Activated CD8-positive, alpha-beta memory T cell treated with anti-CD3 and anti-CD28 coated beads for 48 hours (primary cell): ENCODE measurements around the gene RNF123.
A peak's percentile ranks its signal among the peaks of the same experiment; 100 is the strongest.

Experiments
- DNase-seq, 3 experiments: peaks; one replicate each; pipeline ENCODE4 v3.0.0-alpha.2; 2020; ENCODE audit warnings: low read depth in 2 of 3, low spot score in 2 of 3

Gene RNF123

DNA sequence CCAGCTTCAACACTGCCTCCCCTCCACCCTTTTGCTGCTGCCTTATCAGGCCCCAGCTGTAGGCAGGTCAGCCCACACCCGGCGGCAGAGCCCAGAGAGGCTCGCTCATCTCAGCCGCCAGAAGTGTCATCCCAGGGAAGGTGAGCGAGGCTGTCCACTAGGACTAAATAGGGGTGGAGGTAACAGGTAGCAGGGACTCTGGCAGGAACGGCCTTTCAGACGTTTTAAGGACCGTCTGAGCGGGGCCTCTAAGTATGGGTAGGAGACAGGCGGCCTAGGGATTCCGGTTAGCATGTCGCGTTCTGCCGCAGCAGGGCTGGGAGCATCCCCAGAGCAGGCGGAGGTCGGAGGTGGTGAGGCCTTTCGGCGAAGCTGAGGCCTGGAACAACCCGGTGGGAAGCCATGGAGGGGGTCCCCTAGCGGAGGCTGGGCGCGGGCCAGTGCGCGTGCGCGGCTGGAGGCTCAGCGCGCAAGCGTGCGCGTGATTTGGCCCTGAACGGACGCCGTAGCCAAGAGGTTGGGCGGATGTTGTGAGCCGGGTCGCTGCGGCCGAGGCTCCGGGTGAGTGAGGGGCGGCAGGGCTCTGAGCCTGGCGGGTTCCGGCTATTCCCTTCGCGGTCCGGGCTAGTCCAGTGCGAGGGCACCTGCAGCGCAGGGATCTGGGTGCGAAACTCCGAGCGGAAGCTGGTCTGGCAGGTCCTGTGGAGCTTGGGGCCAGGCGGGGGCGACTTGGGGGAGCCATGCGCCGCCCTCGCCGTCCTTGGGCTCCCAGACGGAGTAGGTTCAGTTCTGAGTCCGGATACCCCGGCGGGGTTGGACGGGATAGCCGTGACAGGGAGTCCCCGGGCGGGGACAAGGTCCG is at the start of gene RNF123, which contains the start of gene MST1:
TSS of gene RNF123 (plus strand) at position 512 of the 862 bp plus-strand sequence. CDS start 1,609 bp downstream, outside the sequence.
TSS of gene MST1 (minus strand) at position 429 of the 862 bp plus-strand sequence. CDS start 783 bp downstream, outside the sequence.
- DNase-seq, result peak; percentile 85 to 91 (median 90)

DNA sequence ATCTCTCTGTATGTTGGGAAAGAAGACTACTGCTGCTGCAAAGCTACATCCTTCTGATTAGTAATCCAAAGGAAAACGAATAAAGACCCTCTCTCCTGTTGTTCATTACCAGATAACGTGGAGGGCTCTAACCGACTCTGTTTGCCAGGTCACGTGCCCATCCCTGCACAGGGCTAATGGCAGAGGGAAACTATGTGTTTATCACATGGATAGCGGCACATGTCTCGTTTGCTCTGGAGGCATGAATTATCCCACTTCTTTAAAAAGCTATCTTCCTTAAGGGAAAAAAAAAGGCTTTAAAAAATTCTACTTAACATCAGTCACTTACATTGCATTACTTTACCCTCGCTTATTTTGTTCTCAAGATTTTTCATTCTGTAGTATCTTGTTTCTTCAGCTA is 48.1 kb upstream of the RNF123 start:
- DNase-seq, result no peak

DNA sequence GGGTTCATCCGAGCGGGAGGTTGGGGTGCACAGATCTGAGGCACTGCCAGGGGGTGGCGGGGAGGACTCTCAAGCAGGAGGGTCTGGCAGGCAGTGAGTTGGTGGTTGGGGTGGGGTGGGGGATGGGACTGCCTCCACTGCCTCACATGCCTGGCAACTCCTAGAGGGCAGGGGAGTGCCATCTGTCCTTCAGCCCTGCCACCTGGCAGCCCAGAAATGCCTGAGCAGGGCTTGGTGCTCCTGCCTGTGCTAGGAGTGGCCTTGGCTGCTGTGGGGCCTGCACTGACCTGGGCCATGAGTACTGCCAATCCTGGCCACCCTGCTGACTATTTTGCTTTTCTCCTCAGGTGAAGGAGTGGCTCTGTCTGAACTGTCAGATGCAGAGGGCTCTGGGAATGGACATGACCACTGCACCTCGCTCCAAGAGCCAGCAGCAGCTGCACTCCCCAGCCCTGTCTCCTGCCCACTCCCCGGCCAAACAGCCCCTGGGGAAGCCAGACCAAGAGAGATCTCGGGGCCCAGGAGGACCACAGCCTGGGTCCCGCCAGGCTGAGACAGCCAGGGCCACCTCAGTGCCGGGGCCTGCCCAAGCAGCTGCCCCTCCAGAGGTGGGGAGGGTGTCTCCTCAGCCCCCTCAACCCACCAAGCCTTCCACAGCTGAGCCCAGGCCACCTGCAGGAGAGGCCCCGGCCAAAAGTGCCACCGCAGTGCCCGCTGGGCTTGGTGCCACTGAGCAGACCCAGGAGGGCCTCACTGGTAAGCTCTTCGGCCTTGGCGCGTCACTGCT is 47.2 kb upstream of the RNF123 start:
- DNase-seq, result no peak

GRCh38 chr3:49642708-49643145 is 46.6 kb upstream of the RNF123 start:
- DNase-seq, result no peak

GRCh38 chr3:49644684-49645083 is 44.7 kb upstream of the RNF123 start:
- DNase-seq, result no peak

- no peak for DNase-seq
Observed at GRCh38 chr3:49646236-49646635, 43.1 kb upstream of the RNF123 start.

- no peak for DNase-seq
Observed at GRCh38 chr3:49647741-49648140, 41.6 kb upstream of the RNF123 start.

GRCh38 chr3:49648354-49649019 is 40.9 kb upstream of the RNF123 start:
- no peak for DNase-seq

- DNase-seq, result no peak
Observed at GRCh38 chr3:49649576-49649975, 39.8 kb upstream of the RNF123 start.

DNA sequence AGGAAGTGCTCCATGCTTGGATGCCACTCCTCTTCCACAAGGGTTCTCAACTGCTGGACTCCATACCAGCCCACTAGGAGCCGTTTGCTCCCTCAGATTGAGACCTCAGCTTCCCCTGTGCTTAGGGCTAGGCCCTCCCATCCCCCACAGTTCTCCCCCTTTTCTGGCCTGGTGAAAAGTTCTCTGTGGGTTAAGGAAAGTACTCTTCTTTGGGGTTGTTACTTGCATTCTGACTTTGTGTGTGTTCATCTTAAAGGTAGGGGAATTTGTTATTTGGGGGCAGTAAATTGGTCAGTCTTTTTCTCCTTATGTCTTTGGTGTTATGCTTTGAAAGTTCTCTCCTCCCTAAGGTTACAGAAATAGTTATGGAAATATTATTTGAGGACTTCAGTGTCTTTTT is 39.2 kb upstream of the RNF123 start:
- DNase-seq, result no peak

- no peak for DNase-seq
Observed at GRCh38 chr3:49650637-49651036, 38.7 kb upstream of the RNF123 start.

DNA sequence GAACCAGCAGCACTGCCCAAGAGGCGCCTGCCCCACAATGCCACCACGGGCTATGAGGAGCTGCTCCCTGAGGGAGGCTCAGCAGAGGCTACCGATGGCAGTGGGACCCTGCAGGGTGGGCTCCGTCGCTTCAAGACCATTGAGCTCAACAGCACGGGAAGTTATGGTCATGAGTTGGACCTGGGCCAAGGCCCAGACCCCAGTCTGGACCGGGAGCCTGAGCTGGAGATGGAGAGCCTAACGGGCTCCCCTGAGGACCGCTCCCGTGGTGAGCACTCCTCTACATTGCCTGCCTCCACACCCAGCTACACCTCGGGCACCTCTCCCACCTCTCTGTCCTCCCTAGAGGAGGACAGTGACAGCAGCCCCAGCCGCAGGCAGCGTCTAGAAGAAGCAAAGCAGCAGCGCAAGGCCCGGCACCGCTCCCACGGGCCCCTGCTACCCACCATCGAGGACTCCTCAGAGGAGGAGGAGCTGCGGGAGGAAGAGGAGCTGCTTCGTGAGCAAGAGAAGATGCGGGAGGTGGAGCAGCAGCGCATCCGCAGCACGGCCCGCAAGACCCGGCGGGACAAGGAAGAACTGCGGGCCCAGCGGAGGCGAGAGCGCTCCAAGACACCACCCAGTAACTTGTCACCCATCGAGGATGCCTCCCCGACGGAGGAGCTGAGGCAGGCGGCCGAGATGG is 37.0 kb upstream of the RNF123 start:
- no peak for DNase-seq

DNA sequence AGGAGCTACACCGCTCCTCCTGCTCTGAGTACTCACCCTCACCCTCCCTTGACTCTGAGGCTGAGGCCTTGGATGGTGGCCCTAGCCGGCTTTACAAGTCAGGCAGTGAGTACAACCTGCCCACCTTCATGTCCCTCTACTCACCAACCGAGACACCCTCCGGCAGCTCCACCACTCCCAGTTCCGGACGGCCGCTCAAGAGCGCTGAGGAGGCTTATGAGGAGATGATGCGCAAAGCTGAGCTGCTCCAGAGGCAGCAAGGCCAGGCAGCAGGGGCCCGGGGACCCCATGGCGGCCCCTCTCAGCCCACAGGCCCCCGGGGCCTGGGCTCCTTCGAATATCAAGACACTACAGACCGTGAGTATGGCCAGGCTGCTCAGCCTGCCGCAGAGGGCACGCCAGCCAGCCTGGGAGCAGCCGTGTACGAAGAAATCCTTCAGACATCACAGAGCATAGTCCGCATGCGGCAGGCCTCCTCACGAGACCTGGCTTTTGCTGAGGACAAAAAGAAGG is 36.4 kb upstream of the RNF123 start:
- DNase-seq, result no peak

- DNase-seq, result no peak
Observed at GRCh38 chr3:49653621-49654020, 35.7 kb upstream of the RNF123 start.

DNA sequence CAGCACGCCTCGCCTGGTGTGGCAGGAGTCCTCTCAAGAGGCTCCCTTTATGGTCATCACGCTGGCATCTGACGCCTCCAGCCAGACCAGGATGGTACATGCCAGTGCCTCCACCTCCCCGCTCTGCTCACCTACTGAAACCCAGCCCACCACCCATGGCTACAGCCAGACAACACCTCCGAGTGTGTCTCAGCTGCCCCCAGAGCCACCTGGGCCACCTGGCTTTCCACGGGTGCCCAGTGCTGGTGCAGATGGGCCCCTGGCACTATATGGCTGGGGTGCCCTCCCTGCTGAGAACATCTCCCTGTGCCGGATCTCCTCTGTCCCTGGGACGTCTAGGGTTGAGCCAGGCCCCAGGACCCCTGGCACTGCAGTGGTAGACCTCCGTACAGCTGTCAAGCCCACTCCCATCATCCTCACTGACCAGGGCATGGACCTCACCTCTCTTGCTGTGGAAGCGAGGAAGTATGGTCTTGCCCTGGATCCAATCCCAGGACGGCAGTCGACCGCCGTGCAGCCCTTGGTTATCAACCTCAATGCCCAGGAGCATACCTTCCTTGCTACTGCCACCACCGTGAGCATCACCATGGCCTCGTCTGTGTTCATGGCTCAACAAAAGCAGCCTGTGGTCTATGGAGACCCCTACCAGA is 35.1 kb upstream of the RNF123 start:
- no peak for DNase-seq

DNA sequence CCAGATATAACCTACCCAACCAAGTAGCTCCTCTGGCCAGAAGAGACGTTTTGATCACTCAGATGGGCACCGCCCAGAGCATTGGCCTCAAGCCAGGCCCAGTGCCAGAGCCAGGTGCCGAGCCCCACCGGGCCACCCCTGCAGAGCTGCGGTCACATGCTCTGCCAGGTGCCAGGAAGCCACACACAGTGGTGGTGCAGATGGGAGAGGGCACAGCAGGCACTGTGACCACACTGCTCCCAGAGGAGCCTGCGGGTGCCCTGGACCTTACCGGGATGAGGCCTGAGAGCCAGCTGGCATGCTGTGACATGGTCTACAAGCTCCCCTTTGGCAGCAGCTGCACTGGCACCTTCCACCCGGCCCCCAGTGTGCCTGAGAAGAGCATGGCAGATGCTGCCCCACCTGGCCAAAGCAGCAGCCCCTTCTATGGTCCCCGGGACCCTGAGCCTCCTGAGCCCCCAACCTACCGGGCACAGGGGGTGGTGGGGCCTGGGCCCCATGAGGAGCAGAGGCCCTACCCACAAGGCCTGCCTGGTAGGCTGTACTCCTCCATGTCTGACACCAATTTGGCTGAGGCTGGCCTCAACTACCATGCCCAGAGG is 34.3 kb upstream of the RNF123 start:
- no peak for DNase-seq

DNA sequence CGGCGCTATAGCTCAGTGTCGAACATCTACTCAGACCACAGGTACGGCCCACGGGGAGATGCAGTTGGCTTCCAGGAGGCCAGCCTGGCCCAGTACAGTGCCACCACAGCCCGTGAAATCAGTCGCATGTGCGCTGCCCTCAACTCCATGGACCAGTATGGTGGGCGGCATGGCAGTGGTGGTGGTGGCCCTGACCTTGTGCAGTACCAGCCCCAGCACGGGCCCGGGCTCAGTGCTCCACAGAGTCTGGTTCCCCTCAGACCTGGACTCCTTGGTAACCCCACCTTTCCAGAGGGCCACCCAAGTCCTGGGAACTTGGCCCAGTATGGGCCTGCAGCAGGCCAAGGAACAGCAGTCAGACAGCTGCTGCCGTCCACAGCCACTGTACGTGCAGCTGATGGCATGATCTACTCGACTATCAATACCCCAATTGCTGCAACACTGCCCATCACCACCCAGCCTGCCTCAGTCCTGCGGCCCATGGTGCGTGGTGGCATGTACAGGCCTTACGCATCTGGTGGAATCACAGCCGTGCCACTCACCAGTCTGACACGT is 33.5 kb upstream of the RNF123 start:
- DNase-seq, result no peak

GRCh38 chr3:49656541-49657112 is 32.7 kb upstream of the RNF123 start:
- DNase-seq, result no peak
